Trophoblast cell (in vitro differentiated cells and primary cell): ENCODE data around the gene PABPC3.

Experiments
- DNase-seq, 2 donors: peaks; one replicate each; pipeline ENCODE4 v3.0.0-alpha.2; 2016
- H2AFZ ChIP-seq: 2 replicates; pipeline ENCODE4 v1.6.1; 2013; ENCODE audit warnings: low read length, moderate library complexity, mild to moderate bottlenecking; ENCODE audit not compliant: insufficient read depth, poor library complexity
- H2AK5ac ChIP-seq: 2 replicates; pipeline ENCODE4 v1.6.1; 2013; ENCODE audit warnings: mild to moderate bottlenecking, low read length
- H2BK120ac ChIP-seq: 2 replicates; pipeline ENCODE4 v1.6.1; 2013; ENCODE audit warnings: low read length, mild to moderate bottlenecking, moderate library complexity; ENCODE audit not compliant: insufficient read depth, poor library complexity
- H2BK12ac ChIP-seq: 2 replicates; pipeline ENCODE4 v1.6.1; 2013; ENCODE audit warnings: mild to moderate bottlenecking, low read length, moderate library complexity
- H2BK5ac ChIP-seq: 2 replicates; pipeline ENCODE4 v1.6.1; 2013; ENCODE audit warnings: low read length, low read depth, moderate library complexity, mild to moderate bottlenecking; ENCODE audit not compliant: poor library complexity
- H3K14ac ChIP-seq: 2 replicates; pipeline ENCODE4 v1.6.1; 2013; ENCODE audit warnings: mild to moderate bottlenecking, low read length
- H3K18ac ChIP-seq: 2 replicates; pipeline ENCODE4 v1.6.1; 2013; ENCODE audit warnings: mild to moderate bottlenecking, low read length
- H3K23ac ChIP-seq: 2 replicates; pipeline ENCODE4 v1.6.1; 2013; ENCODE audit warnings: low read length
- H3K27ac ChIP-seq: 2 replicates; pipeline ENCODE4 v1.5.1; 2013; ENCODE audit warnings: low read depth, mild to moderate bottlenecking, inconsistent platforms, low read length, moderate library complexity
- H3K27me3 ChIP-seq: 2 replicates; pipeline ENCODE4 v1.6.1; 2013; ENCODE audit warnings: inconsistent platforms, mild to moderate bottlenecking, low read length, moderate library complexity; ENCODE audit not compliant: insufficient read depth
- H3K36me3 ChIP-seq, 2 experiments: 1 replicate in 1 of 2; 2 replicates in 1 of 2; pipeline ENCODE4 v1.6.1; 2013; ENCODE audit warnings: low read length in 2 of 2, mild to moderate bottlenecking in 2 of 2, moderate library complexity in 1 of 2; ENCODE audit not compliant: insufficient read depth in 2 of 2, control insufficient read depth in 1 of 2
- H3K4ac ChIP-seq: 2 replicates; pipeline ENCODE4 v1.6.1; 2013; ENCODE audit warnings: low read depth, mild to moderate bottlenecking, low read length, moderate library complexity
- H3K4me1 ChIP-seq, 2 experiments: 1 replicate in 1 of 2; 2 replicates in 1 of 2; pipeline ENCODE4 v1.6.1; 2013; ENCODE audit warnings: low read length in 2 of 2, mild to moderate bottlenecking in 2 of 2, moderate library complexity in 1 of 2; ENCODE audit not compliant: insufficient read depth in 2 of 2, control insufficient read depth in 1 of 2
- H3K4me2 ChIP-seq: 2 replicates; pipeline ENCODE4 v1.6.1; 2013; ENCODE audit warnings: inconsistent platforms, mild to moderate bottlenecking, low read length, moderate library complexity
- H3K4me3 ChIP-seq: 2 replicates; pipeline ENCODE4 v1.5.1; 2013; ENCODE audit warnings: mild to moderate bottlenecking, low read depth, low read length, inconsistent platforms
- H3K79me1 ChIP-seq: one replicate; pipeline ENCODE4 v1.6.1; 2013; ENCODE audit warnings: low read length
- H3K79me2 ChIP-seq: 2 replicates; pipeline ENCODE4 v1.6.1; 2013; ENCODE audit warnings: low read length, mild to moderate bottlenecking; ENCODE audit not compliant: control insufficient read depth, insufficient read depth, poor library complexity
- H3K9ac ChIP-seq: 2 replicates; pipeline ENCODE4 v1.6.1; 2013; ENCODE audit warnings: mild to moderate bottlenecking, low read length
- H3K9me3 ChIP-seq: 2 replicates; pipeline ENCODE4 v1.6.1; 2013; ENCODE audit warnings: low read depth, mild to moderate bottlenecking, control low read depth, inconsistent platforms, low read length; ENCODE audit not compliant: insufficient read depth
- H4K12ac ChIP-seq: 2 replicates; pipeline ENCODE4 v1.6.1; 2013; ENCODE audit warnings: low read depth, mild to moderate bottlenecking, low read length, moderate library complexity
- H4K8ac ChIP-seq: 2 replicates; pipeline ENCODE4 v1.6.1; 2013; ENCODE audit warnings: low read depth, mild to moderate bottlenecking, low read length, moderate library complexity
- H4K91ac ChIP-seq: one replicate; pipeline ENCODE4 v1.6.1; 2013; ENCODE audit warnings: low read depth, mild to moderate bottlenecking, low read length, moderate library complexity
- WGBS: extraction: QIAGEN DNeasy Blood & Tissue Kit; methylation state at CpG from one replicate; pipeline ENCODE4 v1.1.7; 2013; ENCODE audit warnings: missing lambda C conversion rate; ENCODE audit not compliant: insufficient read length, insufficient coverage; ENCODE audit errors: extremely low coverage; 5-methylcytosine and 5-hydroxymethylcytosine counted together

Gene PABPC3

GRCh38 chr13:25116044-25116443, 20.1 kb downstream of the PABPC3 start:
- Histone ChIP-seq H3K14ac (no peak overlapping the region), H3K36me3 (no peaks in the 10 kb centered on the region), H3K18ac (no peak overlapping the region), H3K9me3 (no peaks in the 10 kb centered on the region), H2AFZ (no peak overlapping the region), H2BK12ac (no peak overlapping the region), H3K4me3 (no peak overlapping the region), H2BK120ac (no peak overlapping the region), H3K27ac (no peak overlapping the region), H3K79me2 (no peaks in the 10 kb centered on the region), H4K8ac (no peak overlapping the region), H3K4me1 (peaks cover 20% of the 10 kb centered on the region in 2 experiments), H3K4ac (no peak overlapping the region), H3K27me3 (no peaks in the 10 kb centered on the region), H3K23ac (no peak overlapping the region), H3K9ac (no peak overlapping the region), H2AK5ac (no peak overlapping the region), H4K12ac (no peak overlapping the region), H3K4me2 (no peak overlapping the region), H4K91ac (no peak overlapping the region), H3K79me1 (peaks cover 6% of the 10 kb centered on the region), H2BK5ac (no peak overlapping the region)
- WGBS = no CpG with 5 or more reads among the region's 3 CpGs
- peak; percentile 85 to 88 for DNase-seq

- peak overlapping the region; percentile 45 for H4K91ac ChIP-seq
- no peak overlapping the region for H3K23ac ChIP-seq
- no peak overlapping the region for H3K14ac ChIP-seq
- no peak overlapping the region for H2AK5ac ChIP-seq
- no peak overlapping the region for H2BK5ac ChIP-seq
- no peak overlapping the region for H4K8ac ChIP-seq
- H2AFZ ChIP-seq = no peak overlapping the region
- no peak overlapping the region for H4K12ac ChIP-seq
- H3K36me3 ChIP-seq = no peaks in the 10 kb centered on the region
- peaks cover 6% of the 10 kb centered on the region for H3K79me1 ChIP-seq
- H3K4me1 ChIP-seq = peaks cover 17 to 20% of the 10 kb centered on the region in 2 experiments
- no peaks in the 10 kb centered on the region for H3K27me3 ChIP-seq
- peak in 1 of 2 donors; percentile 43 for DNase-seq
- H3K9ac ChIP-seq = no peak overlapping the region
- H3K4ac ChIP-seq = no peak overlapping the region
- H3K4me3 ChIP-seq = no peak overlapping the region
- H3K9me3 ChIP-seq = peaks cover 2% of the 10 kb centered on the region
- H3K27ac ChIP-seq = no peak overlapping the region
- WGBS = no CpG with 5 or more reads among the region's 16 CpGs
- peak overlapping the region; percentile 93 for H2BK120ac ChIP-seq
- H3K79me2 ChIP-seq = no peaks in the 10 kb centered on the region
- H2BK12ac ChIP-seq = no peak overlapping the region
- H3K4me2 ChIP-seq = no peak overlapping the region
- H3K18ac ChIP-seq = no peak overlapping the region
These were observed 21.4 kb downstream of the PABPC3 start for GRCh38 chr13:25117312-25117711.

- H3K4me2 ChIP-seq = no peak overlapping the region
- DNase-seq = peak in 1 of 2 donors; percentile 33
- H4K8ac ChIP-seq = no peak overlapping the region
- H3K4me3 ChIP-seq = no peak overlapping the region
- H3K18ac ChIP-seq = no peak overlapping the region
- no peak overlapping the region for H3K23ac ChIP-seq
- H3K9me3 ChIP-seq = peaks cover 2% of the 10 kb centered on the region
- no peak overlapping the region for H3K14ac ChIP-seq
- no peak overlapping the region for H2BK5ac ChIP-seq
- WGBS = no CpG with 5 or more reads among the region's 8 CpGs
- H4K12ac ChIP-seq = no peak overlapping the region
- H3K4me1 ChIP-seq = peaks cover 17 to 20% of the 10 kb centered on the region in 2 experiments
- no peak overlapping the region for H2BK12ac ChIP-seq
- H3K27me3 ChIP-seq = no peaks in the 10 kb centered on the region
- H3K79me2 ChIP-seq = no peaks in the 10 kb centered on the region
- H3K36me3 ChIP-seq = no peaks in the 10 kb centered on the region
- H3K27ac ChIP-seq = no peak overlapping the region
- no peak overlapping the region for H4K91ac ChIP-seq
- no peak overlapping the region for H2AK5ac ChIP-seq
- H2BK120ac ChIP-seq = no peak overlapping the region
- no peak overlapping the region for H3K4ac ChIP-seq
- peaks cover 6% of the 10 kb centered on the region for H3K79me1 ChIP-seq
- no peak overlapping the region for H3K9ac ChIP-seq
- no peak overlapping the region for H2AFZ ChIP-seq
These were observed 22.5 kb downstream of the PABPC3 start for GRCh38 chr13:25118378-25118905.

- Histone ChIP-seq H4K12ac (no peak overlapping the region), H3K27me3 (no peaks in the 10 kb centered on the region), H2BK120ac (no peak overlapping the region), H3K18ac (no peak overlapping the region), H3K14ac (no peak overlapping the region), H2BK12ac (no peak overlapping the region), H2AFZ (no peak overlapping the region), H3K4ac (no peak overlapping the region), H3K23ac (no peak overlapping the region), H3K4me1 (no peaks in the 10 kb centered on the region), H4K8ac (no peak overlapping the region), H3K9ac (no peak overlapping the region), H2AK5ac (no peak overlapping the region), H3K79me2 (no peaks in the 10 kb centered on the region), H2BK5ac (no peak overlapping the region), H3K27ac (no peak overlapping the region), H4K91ac (no peak overlapping the region), H3K9me3 (no peaks in the 10 kb centered on the region), H3K4me2 (no peak overlapping the region), H3K4me3 (no peak overlapping the region), H3K79me1 (no peaks in the 10 kb centered on the region), H3K36me3 (no peaks in the 10 kb centered on the region)
- no CpG with 5 or more reads among the region's 3 CpGs for WGBS
- no peak for DNase-seq
These were observed 35.0 kb downstream of the PABPC3 start for GRCh38 chr13:25130944-25131343.
